ENCODE results near the gene SERPINA4.

Gene SERPINA4

DNA sequence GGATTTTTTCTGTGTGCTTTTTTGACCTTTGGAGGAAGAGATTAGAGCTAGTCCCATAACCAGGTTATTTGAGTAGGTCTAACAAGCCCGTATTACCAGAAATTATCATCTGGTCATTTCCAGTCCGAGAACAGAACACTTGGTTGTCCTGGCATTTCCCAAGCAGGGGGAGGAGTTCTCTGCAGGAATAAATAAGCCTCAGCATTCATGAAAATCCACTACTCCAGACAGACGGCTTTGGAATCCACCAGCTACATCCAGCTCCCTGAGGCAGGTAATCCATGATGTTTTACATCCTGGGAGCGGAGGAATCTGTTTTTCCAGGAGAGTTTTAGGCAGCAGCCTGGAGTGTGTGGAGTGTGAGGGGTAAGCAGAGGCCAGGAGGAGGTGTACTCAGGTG is 50.9 kb downstream of the SERPINA4 start, which contains the start of gene SERPINA3:
SERPINA3 (plus strand) TSS at position 218 of the 400 bp plus-strand sequence. CDS start 2,051 bp downstream, outside the sequence.
- no peak within 1 kb of the TSS for H3K4me3 ChIP-seq (ENCODE audit: control insufficient read depth, low read depth, low read length)
- DNase-seq (ENCODE audit: low read depth): no peak
- TF ChIP-seq, protein P1, sequence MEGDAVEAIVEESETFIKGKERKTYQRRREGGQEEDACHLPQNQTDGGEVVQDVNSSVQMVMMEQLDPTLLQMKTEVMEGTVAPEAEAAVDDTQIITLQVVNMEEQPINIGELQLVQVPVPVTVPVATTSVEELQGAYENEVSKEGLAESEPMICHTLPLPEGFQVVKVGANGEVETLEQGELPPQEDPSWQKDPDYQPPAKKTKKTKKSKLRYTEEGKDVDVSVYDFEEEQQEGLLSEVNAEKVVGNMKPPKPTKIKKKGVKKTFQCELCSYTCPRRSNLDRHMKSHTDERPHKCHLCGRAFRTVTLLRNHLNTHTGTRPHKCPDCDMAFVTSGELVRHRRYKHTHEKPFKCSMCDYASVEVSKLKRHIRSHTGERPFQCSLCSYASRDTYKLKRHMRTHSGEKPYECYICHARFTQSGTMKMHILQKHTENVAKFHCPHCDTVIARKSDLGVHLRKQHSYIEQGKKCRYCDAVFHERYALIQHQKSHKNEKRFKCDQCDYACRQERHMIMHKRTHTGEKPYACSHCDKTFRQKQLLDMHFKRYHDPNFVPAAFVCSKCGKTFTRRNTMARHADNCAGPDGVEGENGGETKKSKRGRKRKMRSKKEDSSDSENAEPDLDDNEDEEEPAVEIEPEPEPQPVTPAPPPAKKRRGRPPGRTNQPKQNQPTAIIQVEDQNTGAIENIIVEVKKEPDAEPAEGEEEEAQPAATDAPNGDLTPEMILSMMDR (IDR thresholded peaks at IDR 0.05; ENCODE audit: control insufficient read depth, insufficient read depth, low read depth, low read length, missing control alignments): no peak

DNA sequence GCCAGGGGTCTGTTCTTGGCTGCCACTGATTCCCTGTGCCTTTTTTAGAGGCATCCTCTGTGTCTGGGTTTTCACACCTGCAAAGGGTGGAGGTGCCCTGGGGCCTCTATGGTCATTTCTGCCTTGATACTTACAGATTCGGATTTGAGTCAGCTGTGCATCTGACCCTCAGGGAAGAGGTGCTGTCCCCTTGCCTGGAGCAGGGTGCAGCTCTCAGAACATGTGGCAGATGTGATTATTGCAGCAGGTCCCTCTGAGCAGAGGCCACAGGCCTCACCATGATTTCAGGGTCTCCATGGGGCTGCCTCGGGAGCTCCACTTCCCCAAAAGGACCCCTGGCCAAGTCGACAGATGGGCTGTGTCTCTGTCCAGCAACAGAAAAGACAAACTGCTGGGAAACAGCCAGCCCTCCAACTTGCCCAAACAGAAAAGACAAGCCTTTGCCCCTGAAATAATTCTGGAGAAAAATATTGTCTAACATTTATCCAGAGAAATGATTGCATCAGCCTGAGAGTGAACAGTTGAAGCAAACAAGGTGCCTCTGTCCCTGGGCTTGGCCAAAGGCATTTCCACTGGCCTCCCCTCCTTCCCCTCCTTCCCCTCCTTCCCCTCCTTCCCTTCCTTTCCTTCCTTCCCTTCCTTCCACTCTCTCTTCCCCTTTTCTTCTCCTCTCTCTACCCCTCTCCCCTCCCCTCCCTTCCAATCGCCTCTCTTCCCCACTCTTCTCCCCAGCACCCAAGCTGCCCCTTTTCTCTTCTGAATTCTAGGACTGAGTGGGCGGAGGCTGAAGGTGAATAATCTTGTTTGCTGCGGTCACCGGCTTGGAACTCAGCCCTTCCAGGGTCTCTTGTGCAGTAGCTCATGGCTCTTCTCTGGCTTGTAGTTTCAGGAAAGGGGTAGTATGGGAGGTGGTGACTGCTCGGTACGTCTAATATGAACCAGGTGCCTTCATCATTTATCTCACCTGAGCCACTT is 51.6 kb downstream of the SERPINA4 start:
- TF ChIP-seq, protein P1 (IDR thresholded peaks at IDR 0.05; ENCODE audit: control insufficient read depth, insufficient read depth, low read depth, low read length, missing control alignments): no peak
- no peak for DNase-seq (ENCODE audit: low read depth)
- no peak overlapping the region for H3K4me3 ChIP-seq (ENCODE audit: control insufficient read depth, low read depth, low read length)

DNA sequence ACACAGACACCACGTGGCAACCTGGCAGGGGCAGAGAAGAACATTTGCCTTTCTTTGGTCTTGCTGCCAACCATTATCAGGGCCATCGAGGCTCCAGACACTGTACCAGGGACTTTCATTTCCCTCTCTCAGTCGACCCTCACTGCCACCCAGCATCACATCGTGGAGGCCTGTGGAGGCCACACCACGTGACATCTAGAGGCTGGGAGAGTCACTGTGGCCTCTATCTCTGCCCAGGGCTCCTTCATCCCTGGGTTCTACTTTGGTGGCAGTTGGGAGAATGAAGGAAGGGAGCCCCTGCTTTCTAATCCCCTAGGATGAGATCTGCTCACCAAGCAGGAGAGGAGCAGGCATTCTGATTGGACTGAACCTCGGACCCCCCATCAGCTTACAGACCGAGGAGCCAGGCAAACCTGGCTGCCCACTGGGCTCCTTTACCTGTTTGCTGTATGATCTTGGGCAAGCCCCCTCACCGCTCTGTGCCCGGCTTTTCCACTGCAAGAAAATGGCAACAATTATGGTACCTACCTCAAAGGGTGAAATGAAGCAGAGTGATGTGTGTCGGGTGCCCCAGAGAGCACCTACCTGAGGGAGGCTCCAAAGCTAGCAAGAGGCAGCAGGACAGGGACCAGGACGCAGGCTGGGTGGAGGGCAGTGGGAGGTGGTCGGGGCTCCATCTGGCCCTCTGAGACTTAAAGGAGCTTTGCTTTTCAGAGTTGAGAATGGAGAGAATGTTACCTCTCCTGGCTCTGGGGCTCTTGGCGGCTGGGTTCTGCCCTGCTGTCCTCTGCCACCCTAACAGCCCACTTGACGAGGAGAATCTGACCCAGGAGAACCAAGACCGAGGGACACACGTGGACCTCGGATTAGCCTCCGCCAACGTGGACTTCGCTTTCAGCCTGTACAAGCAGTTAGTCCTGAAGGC is 52.7 kb downstream of the SERPINA4 start:
- H3K4me3 ChIP-seq (ENCODE audit: control insufficient read depth, low read depth, low read length): no peak overlapping the region
- no peak for DNase-seq (ENCODE audit: low read depth)
- TF ChIP-seq, protein P1 (IDR thresholded peaks at IDR 0.05; ENCODE audit: control insufficient read depth, insufficient read depth, low read depth, low read length, missing control alignments): no peak

DNA sequence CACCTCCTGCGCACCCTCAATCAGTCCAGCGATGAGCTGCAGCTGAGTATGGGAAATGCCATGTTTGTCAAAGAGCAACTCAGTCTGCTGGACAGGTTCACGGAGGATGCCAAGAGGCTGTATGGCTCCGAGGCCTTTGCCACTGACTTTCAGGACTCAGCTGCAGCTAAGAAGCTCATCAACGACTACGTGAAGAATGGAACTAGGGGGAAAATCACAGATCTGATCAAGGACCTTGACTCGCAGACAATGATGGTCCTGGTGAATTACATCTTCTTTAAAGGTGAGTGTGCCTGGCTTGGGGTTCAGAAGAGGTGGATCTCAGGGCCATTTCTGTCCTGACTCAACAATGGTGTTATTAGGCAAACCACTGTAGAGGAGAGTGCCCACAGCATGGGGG is 53.6 kb downstream of the SERPINA4 start:
- DNase-seq (ENCODE audit: low read depth): no peak
- H3K4me3 ChIP-seq (ENCODE audit: control insufficient read depth, low read depth, low read length): no peak overlapping the region
- TF ChIP-seq, protein P1 (IDR thresholded peaks at IDR 0.05; ENCODE audit: control insufficient read depth, insufficient read depth, low read depth, low read length, missing control alignments): no peak

DNA sequence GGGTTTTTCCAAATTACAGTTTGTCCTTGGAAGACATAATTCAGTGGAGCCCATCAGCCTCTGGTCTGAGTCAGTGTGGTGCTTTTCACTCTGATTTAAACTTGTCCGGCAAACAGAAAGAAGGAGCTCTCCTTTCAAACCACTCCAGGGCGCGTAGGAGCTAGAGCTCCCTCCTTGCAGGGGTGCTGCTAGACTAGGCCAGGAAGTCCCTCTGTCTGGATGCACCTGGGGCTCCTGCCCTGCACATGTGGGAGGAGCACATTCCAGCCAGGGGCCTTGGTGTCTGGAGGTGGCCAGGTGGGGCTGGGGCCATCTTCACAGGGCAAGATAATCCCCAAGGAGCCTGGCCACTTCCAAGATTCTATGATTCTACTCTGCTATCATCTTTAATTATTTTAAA is 54.0 kb downstream of the SERPINA4 start:
- no peak for DNase-seq (ENCODE audit: low read depth)
- H3K4me3 ChIP-seq (ENCODE audit: control insufficient read depth, low read depth, low read length): no peak overlapping the region
- TF ChIP-seq, protein P1 (IDR thresholded peaks at IDR 0.05; ENCODE audit: control insufficient read depth, insufficient read depth, low read depth, low read length, missing control alignments): no peak

DNA sequence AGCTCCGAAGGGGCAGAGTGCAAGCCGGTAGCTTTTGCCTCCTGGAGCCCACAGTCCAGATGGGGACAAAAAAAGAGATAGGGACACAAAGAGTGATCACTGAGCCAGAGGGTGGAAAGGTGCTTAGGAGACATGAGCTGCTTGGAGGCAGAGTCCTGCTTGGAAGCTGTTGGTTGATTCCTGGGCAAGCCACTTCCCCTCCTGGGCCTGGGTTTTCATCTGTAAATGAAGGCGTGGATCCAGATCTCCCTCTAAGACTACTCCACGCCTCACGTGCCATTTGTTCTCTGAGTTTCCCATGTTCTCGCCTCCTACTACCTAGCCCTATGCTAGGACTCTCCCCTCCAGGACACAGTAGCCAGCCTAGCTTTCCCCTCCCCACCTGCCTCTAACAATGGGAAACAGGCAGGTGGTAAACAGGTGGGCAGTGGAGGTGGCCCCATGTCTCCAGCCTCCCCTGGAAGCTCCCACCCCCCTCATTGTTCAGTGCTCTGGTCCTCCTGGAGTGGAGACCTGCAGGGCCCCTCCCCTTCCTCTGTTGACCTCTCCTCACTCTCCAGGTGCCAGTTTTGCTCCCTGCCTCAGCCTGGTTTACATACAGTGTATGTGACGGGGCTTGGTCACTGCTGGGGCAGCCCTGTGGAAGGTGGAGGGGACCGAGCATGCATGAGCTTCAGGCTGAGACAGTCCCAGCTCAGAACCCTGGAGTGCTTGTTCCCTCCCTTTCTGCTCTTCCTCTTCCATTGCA is 54.8 kb downstream of the SERPINA4 start:
- TF ChIP-seq, protein P1 (IDR thresholded peaks at IDR 0.05; ENCODE audit: control insufficient read depth, insufficient read depth, low read depth, low read length, missing control alignments): no peak
- H3K4me3 ChIP-seq (ENCODE audit: control insufficient read depth, low read depth, low read length): no peak overlapping the region
- DNase-seq (ENCODE audit: low read depth): no peak
